UCSD-AML1 (cell line): ENCODE results near the gene MEN1.

ENCODE experiments used
- DNase-seq: peaks from one replicate; lab custom pipeline; 2025; ENCODE audit not compliant: unreplicated experiment; lab: John Stamatoyannopoulos, UW

Gene MEN1

GRCh38 chr11:64810271-64810890 is at the start of gene MEN1:
Gene MEN1 (minus strand): TSS chr11:64810551. CDS start chr11:64810109, 442 bp downstream.
- DNase-seq: peak; percentile 96

DNA sequence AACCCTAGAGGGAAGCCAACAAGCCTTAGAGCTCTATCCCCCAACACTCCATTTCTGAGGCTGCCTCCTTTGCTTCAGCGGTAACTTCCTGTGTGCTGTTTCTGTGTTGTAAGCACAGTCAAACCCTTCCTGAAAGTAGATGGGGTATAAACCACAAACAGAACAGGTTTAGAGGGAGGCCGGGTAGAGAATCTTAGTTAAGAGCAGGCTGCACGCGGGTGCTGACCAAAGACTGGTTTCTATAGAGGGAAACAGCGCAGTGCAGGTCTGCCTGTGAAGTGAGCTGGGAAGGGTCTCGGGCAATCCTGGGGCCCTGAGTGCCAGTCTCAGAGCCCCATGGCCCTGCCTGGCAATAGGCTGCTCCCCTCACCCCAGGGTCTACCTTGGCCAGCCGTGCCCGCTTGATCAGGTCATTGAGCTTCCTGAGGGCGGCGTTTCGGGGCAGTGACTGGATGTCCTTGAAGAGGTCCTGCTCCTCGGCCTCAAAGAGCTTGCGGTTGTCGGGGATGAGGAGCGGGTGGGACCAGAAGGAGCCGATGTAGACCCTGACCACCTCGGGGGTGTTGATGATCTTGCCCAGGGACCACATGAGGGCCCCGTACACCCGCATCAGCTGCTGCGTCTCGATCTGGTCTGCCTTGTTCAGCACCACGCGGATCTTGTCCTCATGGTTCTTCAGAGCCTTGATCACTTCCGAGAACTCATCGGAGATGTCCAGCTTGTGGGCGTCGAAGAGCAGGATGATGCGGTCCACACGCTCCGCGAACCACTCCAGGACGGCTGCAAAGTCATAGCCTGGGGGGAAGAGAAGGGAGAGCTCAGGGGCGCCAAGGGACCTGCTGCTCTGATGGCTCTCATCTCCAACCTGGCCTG is 49.4 kb upstream of the MEN1 start:
- peak; percentile 52 for DNase-seq

DNA sequence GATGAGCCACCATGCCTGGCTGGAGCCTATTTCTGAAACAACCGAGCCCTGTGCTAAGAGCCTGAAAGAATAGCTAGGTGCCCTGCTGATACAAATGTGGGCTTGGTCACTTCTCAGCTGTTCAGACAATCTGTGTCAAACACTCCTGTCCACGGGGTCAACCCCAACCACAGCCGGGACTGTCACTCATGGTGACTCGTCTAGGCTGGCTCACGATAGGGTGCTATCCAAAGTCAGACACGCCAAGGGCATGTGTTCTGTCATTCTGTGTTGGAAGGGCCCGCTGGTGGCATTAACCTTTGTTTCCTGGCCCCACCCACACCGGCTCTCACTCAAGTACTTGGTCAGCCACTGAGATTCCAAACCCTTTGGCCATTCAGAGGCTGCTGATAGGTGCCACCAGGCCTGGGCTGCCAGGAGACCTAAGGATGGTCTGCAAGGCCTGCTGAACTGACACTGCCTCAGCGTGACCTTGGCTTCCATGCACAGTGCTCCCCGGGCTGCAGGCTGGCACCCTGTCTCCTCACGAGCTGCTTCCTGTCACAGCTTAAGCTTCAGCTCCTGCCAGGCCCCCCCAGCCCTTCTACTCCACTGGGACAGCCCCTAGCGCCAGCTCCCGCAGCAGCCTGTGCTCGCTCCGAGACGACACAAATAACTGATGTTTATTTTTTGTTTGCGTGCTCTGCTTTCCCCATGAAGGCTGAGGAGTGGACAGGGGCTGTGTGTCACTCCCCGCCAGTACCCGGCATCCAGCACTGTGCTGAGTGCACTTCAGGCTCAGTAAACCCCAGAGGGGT is 48.3 kb upstream of the MEN1 start:
- peak; percentile 46 for DNase-seq

- DNase-seq: no peak
Observed at GRCh38 chr11:64857485-64857884, 47.1 kb upstream of the MEN1 start.

- peak; percentile 77 for DNase-seq
Observed at GRCh38 chr11:64856382-64857227, 46.3 kb upstream of the MEN1 start.

DNA sequence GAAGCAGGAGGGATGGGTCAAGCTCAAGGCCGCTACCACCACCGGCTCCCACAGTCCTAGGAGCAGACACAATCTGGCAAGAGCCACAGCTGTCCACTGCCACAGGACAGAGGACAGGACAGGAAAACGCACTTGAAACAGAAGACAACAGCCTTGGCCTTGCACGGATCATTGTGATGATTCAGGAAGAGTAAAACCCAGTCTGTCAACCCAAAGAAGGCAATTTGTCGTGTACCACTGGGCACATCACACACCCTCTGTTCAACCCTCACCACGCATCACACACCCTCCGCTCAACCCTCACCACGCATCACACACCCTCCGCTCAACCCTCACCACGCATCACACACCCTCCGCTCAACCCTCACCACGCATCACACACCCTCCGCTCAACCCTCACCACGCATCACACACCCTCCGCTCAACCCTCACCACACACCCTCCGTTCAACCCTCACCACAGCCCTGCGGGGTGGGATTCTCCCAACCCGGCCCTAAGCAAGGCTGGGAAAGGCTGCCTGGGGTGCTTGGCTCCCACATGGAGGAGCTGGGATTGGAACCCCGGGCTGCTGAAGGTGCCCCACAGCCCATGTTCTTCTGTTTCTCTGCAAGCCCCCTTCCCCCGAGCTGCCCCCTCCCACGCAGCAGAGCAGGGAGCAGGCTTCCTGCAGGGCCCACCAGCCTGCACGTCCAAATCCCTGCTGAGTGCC is 45.4 kb upstream of the MEN1 start:
- DNase-seq: no peak

DNA sequence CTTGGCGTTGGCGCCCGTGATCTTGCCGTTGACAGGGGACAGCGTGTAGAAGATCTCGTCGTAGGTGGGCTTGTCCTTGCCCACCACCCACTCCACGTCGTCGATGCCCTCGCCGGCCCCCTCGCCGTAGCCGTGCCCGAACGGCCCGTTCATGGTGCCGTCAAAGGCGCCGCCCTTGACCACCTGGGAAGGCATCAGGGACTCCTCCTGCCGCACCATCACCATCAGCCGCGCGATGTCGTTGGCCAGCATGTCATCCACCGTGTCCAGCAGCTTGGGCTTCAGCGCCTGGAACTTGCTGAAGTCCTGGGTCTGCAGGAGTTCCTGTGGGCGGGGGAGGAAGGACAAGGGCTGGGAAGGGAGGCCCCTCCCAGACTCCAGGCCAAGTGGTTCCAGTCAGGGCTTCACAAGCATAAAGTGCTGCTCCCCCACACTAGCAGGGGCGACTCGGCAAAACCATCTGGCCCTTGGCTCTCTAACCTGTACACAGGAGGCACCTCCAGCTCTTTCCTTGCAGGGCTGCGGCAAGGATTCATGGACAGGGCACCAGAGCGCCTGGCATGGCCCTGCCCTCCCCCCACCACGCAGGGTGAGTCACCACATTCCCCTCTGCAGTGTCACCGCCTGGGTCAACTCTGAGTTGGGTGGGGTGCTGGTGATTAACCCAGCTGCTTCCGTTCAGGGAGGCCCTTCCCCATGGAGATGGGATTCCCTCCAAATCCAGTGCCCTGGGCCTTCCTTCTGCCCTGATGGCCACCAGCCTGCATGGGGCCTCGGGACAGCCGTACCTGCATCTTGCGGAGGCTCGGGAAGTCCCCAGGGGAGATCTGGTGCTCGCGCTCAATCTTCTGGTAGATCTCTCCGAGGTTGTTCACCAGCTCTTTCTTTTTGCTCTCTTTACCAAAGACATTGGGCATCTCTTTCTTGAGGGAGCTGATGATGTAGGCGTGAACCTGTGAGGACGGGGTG is 44.5 kb upstream of the MEN1 start:
- peak; percentile 39 for DNase-seq

- DNase-seq: no peak
Observed at GRCh38 chr11:64854157-64854533, 43.8 kb upstream of the MEN1 start.

DNA sequence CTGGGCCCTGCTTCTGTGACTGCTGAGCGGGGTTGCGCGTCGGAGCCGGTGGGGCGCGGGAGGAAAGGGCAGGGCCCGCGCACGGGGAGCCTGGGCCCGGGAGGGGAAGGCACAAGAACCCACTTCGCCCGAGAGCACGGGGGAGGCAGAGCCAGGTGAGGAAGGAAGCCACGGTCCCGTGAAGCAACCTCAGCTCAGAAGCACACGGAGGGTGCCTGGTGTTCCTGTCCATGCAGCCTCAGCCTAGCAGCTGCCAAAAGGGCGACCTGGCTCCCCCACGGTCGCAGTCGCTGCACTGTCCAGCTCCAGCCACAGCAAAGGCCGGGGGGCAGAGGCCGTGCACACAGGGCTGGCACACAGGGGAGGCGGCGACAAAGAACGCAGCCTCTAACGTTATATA is 43.4 kb upstream of the MEN1 start:
- no peak for DNase-seq

DNA sequence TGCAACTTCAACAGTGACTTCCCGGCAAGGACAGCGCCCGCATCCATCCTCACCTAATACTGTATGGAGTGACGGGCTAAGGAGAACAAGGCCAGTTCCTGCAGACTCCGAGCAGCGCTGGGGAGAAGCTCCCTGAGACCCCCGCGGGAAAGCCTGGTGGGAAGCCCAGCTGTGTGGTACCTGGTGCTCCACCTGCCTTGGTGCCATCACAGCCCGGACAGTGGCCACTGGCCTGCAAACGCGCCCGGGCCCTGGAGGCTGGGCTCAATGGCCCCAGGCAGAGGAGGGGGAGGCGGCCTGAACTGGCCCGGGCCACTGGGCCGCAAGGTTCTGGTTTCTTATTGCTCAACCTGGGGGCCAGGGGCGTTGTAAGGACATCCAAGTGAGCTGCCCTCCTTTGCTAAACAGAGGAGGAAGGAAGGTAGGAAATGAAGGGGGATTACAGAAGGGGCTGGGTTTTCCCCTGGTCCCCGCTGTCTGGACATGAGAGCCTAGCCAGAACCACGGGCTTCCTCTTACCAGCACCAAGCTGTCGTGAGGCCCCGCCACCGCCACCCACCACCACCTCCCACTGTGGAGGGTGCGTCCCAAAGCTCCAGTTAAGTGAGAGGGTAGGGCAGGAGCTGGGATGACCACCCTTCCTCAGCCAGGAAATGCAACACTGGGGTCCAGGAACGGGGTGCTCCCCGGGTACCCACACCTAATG is 42.6 kb upstream of the MEN1 start:
- no peak for DNase-seq

- no peak for DNase-seq
Observed at GRCh38 chr11:64851831-64852351, 41.5 kb upstream of the MEN1 start.

DNA sequence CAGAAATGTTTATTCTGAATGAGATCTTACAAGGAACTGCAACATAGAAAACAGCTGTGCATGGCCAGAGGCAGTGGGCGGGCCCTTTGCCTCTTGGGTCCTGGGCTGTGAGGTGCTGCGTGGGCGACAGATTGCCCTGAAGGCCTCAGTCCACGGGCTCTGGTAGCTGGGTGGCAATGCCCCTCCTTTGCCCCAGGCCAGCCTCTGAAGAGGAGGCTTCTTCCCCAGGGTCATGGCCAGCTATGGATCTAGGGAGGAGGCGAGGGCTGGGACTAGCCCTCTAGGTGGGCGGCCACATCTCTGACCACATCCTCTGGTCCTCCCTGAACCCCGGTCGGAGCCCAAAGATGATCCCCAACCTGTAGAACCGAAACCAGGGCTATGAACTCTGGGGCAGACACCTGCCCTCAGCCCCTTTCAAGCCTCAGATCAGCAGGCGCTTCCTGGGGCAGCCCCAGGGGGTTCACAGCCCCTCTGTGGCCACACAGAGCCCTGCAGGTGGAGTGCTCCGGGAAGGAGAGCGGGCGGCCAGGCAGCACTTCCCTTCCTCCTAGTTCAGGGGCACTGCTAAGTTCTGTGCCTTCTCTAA is 40.7 kb upstream of the MEN1 start:
- peak; percentile 44 for DNase-seq

GRCh38 chr11:64849598-64850356 is 39.4 kb upstream of the MEN1 start:
- no peak for DNase-seq

DNA sequence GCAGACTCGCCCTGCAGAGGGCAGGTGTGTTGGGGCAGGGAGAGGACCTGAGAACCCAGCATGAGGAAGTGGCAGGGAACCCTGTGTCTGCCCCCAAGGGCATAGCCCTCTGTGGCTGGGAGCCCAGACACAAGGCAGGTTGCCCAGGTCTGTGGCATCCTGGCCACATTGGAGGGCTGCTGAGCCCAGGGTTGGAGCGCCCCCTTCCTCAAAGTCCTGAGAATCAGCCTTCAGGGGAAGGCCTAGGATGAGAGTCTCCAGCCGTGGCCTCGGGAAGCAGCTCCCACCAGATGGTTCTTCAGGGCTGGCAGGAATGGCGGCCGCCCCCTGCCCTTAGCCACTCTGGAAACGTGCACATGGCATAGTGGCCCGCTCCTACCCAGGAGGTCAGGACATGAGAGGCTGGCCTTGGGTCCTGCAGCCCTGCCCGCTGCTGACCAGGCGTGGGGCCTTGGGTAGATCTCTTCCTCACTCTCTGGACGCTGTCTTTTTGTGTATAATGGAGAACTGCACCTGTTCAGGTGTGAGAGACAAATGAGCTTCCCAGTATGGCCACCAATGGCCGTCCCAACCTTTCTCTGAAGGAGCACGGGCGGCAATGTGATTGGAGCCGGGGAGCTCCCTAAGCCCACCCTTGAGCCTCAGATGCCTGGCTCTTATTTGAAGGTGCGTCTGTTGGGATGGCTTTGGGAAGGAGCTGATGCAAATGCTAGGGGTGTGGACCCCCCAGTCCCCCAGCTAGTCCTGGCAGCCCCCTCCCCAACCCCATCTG is 38.7 kb upstream of the MEN1 start:
- peak; percentile 28 for DNase-seq

DNA sequence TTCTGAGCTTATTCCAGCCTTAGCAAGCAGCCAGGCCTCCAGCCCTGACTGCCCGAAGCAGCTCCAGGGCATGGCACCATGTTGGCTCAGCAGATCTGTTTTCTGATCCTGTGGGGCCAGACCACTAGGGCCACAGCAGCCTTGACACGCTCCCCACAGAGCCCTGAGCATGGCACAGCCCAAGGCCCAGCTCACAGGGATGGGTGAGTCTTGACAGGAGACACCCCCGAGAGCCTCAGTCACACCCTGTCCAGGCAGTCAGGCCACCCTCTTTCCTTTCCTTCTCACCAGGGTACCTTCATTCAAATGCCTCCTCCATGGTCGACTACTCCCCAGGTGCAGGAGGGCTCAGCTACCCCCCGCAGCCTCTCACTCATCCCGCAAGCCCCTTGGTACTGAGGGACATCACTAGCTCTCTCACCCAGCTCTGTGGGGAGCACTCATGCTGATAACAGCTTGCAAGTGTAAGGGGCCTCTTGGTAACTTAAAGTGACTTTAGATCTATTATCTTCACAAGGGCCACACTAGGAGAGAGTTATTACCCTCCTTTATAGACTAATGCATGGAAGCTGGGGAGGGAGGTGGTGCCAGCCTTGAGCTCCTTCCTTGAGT is 38.0 kb upstream of the MEN1 start:
- no peak for DNase-seq
